ENCODE data around the gene ELP6.

- TF ChIP-seq POLR2AphosphoS5 (IDR thresholded peaks at IDR 0.05; ENCODE audit: insufficient read depth in 1 of 2, low read depth in 1 of 2) (no peak), CTCF (IDR thresholded peaks at IDR 0.05) (no peak), POLR2A (IDR thresholded peaks at IDR 0.05) (no peak)
Measured at GRCh38 chr3:47515864-47516319, 2.4 kb upstream of the ELP6 start.
